Activated T-cell treated with anti-CD3 and anti-CD28 coated beads, Interleukin-2, amount 50 U/mL, for 1 hour (primary cell): ENCODE measurements around the gene TMC4.
"Not testable (repeated sequence)": the region's sequence is repeated elsewhere in the genome, so short reads cannot be mapped to it uniquely, and the experiment has no call there.

Source experiments
- DNase-seq: peaks from one replicate; pipeline ENCODE4 v3.0.0-alpha.2; 2020

The TMC4 gene

GRCh38 chr19:54178581-54179261 is 5.8 kb upstream of the TMC4 start:
- DNase-seq: peak; percentile 51

- DNase-seq: no peak
These were observed 1.2 kb upstream of the TMC4 start for GRCh38 chr19:54173951-54174834.

- DNase-seq: no peak
These were observed 369 bp upstream of the TMC4 start for GRCh38 chr19:54173359-54173699.

- not testable (repeated sequence) for DNase-seq
These were observed 1.1 kb downstream of the TMC4 start for GRCh38 chr19:54171736-54172431.

- no peak for DNase-seq
These were observed 3.7 kb downstream of the TMC4 start for GRCh38 chr19:54169149-54169740.

- DNase-seq: peak; percentile 91
These were observed 4.6 kb downstream of the TMC4 start for GRCh38 chr19:54168174-54168917.

GRCh38 chr19:54165222-54165621 is 7.7 kb downstream of the TMC4 start:
- no peak for DNase-seq

GRCh38 chr19:54164369-54165068 is 8.4 kb downstream of the TMC4 start:
- DNase-seq: peak; percentile 59

GRCh38 chr19:54162884-54163283 is 10.1 kb downstream of the TMC4 start:
- no peak for DNase-seq

GRCh38 chr19:54162241-54162805 is 10.6 kb downstream of the TMC4 start:
- DNase-seq: peak; percentile 86

GRCh38 chr19:54160854-54161253 is 12.1 kb downstream of the TMC4 start:
- no peak for DNase-seq

- no peak for DNase-seq
These were observed 12.7 kb downstream of the TMC4 start for GRCh38 chr19:54160182-54160811.

- DNase-seq: peak; percentile 92
These were observed 13.4 kb downstream of the TMC4 start, which contains the start of gene LENG1 for GRCh38 chr19:54159352-54160181. Gene LENG1, minus strand, starts transcription at chr19:54159721. Its CDS starts 26 bp downstream, at chr19:54159695.

- DNase-seq: no peak
These were observed 14.1 kb downstream of the TMC4 start for GRCh38 chr19:54158812-54159351.

GRCh38 chr19:54156953-54157352 is 16.0 kb downstream of the TMC4 start:
- DNase-seq: no peak

GRCh38 chr19:54156490-54156889 is 16.5 kb downstream of the TMC4 start:
- no peak for DNase-seq

- DNase-seq: no peak
These were observed 17.3 kb downstream of the TMC4 start for GRCh38 chr19:54155694-54156093.

GRCh38 chr19:54154603-54155345 is 18.2 kb downstream of the TMC4 start:
- peak; percentile 41 for DNase-seq
